ENCODE measurements around the gene OGFOD3.
"Not testable (repeated sequence)": the region's sequence is repeated elsewhere in the genome, so short reads cannot be mapped to it uniquely, and the experiment has no call there.

OGFOD3 gene

DNA sequence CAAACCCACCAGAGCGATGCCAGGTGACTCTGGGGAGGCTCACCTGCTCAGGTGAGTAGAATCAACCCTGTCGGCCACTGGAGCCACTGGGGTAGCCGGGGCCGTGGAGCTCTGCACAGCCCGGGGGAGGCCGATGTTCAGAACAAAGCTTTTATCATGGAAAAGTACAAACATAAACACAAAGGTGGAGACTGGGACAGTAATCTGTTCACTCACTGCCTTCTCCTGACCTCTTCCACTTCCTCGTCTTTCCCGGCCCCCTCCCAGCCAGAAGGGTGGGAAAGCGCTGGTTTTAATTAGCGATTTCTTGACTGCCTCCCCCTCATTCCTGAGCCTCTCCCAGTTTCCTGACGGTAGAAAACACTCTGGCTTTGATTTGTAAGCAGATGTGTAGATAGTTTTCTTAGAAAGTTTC is 69.1 kb downstream of the OGFOD3 start:
- DNase-seq = no peak

DNA sequence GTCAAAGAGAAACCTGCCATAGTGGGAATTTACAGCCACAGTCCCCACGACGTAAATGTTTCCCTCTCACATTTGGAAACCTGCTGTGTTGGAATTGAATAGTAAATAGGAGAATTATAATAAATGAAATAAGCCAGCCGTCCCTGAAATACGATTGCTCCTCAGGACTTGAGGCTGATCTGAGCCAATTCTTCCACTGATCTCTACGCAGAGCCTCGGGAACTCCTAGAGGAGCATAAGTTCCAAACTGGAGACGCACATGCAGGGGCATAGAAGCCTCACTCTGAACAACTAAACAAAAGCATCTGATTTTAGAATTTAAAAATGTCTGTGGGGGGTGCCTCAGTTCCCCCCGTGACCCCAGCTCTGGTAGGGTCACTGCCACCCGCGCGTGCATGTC is 69.5 kb downstream of the OGFOD3 start:
- no peak for DNase-seq

GRCh38 chr17:82348434-82348833 is 70.0 kb downstream of the OGFOD3 start:
- no peak for DNase-seq

DNA sequence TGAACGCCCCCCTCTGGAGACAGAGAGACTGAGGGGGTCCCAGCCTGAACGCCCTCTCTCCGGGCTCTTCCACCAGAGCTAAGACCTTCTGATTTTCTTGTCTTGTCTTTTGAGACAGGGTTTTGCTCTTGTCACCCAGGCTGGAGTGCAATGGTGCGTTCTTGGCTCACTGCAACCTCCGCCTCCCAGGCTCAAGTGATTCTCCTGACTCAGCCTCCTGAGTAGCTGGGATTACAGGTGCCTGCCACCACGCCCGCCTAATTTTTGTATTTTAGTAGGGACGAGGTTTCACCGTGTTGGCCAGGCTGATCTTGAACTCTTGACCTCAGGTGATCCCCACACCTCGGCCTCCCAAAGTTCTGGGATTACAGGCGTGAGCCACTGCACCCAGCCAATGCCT is 70.4 kb downstream of the OGFOD3 start:
- DNase-seq = not testable (repeated sequence)

DNA sequence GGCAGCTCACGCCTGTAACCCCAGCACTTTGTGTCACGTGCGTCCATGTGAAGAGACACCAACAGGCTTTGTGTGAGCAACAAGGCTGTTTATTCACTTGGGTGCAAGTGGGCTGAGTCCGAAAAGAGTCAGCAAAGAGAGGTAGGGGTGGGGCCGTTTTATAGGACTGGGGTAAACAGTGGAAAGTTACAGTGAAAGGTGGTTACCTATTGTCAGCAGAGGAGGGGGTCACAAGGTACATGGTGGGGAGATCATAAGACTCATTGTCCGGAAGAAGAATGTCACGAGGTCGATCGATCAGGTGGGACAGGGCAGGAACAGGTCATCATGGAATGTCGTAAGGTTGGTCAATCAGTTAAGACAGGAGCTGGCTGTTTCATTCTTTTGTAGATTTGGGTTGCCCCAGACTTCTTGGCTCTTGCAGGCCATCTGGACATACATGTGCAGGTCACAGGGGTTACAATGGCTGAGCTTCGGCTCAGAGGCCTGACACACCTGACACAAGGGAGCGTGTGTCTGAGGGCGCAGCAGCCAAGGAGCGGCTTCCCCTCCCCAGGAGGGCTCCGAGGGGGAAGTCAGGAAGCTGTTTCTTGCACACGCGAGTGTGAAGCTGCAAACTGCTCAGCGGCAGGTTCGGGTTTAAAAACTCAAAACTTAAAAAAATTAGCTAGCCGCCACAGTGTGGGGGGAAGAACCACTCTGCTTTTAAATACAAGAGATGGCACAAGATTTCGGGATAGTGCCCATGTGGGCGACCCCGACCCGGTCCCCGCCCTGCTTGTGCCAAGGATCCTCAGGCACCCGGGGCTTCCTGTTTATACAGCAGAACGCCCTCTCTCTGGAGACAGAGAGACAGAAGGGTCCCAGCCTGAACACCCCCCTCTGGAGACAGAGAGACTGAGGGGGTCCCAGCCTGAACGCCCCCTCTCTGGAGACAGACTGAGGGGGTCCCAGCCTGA is 71.8 kb downstream of the OGFOD3 start:
- no peak for DNase-seq

DNA sequence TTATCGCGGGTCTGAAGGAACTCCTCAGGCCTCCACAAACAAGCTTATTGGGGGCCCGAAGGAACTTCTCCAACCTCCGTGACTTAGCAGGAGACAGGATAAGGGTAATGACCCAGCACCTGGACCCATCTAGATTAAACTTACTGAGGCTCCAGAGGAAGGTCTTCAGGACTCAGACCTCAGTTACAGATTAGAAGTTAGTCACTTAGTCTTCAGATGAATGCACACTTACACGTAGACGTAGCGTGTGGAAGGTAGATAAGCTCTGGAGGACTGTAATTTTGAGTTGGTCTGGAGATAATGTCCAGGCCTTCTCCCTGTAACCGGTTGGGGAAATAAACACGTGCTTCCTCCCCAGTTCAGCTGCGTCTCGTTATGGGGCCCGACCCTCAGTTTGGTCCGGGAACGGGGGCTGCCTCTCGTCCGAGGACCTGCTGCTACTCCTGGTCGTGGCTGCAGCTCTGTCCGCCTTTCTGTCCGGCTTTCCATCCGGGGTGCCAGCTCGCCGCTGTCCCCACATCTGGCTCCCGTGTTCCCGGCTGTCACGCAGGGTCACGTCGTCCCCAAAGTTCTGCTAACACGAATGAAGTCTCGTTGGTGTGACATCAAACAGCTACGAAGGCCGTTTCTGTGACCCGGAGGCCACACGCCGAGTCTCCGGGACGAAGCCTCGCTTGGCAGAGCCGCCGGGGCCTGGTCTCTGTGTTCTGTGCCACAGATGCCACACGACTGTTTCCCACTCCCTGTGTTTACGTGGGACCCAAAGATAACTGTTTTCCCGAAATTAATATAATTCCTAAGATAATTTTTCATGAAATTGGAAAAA is 73.0 kb downstream of the OGFOD3 start:
- no peak for DNase-seq

DNA sequence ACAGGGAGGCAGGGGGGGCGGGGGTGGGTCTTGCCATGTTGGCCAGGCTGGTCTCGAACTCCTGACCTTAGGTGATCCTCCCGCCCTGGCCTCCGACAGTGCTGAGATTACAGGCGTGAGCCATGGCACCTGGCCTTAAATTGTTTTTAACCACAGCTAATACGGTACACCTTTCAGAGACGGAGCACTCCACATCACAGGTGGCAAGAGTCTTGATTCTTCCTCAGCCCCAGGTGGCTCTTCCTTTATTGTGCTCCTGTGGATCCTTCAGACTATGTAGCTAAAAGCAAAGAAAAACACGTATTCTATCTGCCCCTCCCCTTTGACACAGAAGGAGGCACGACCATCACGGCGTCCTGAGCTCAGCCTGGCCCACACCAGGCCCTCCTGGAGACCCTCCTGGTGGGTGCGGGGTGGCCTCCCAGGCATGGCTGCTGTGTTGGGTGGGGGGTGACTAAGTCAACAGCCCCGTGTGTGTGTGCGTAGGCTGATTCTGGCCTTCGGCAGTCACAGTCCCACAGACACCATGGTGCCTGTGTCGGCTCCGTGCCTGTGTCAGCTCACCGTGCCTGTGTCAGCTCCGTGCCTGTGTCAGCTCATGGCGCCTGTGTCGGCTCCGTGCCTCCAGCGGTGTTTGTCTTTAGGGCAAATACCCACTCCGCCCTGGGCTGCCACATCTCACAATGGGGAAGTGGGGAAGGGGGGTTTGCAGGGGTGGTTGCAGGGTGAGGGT is 74.0 kb downstream of the OGFOD3 start:
- DNase-seq = no peak

GRCh38 chr17:82343560-82343959 is 74.8 kb downstream of the OGFOD3 start:
- DNase-seq = no peak

DNA sequence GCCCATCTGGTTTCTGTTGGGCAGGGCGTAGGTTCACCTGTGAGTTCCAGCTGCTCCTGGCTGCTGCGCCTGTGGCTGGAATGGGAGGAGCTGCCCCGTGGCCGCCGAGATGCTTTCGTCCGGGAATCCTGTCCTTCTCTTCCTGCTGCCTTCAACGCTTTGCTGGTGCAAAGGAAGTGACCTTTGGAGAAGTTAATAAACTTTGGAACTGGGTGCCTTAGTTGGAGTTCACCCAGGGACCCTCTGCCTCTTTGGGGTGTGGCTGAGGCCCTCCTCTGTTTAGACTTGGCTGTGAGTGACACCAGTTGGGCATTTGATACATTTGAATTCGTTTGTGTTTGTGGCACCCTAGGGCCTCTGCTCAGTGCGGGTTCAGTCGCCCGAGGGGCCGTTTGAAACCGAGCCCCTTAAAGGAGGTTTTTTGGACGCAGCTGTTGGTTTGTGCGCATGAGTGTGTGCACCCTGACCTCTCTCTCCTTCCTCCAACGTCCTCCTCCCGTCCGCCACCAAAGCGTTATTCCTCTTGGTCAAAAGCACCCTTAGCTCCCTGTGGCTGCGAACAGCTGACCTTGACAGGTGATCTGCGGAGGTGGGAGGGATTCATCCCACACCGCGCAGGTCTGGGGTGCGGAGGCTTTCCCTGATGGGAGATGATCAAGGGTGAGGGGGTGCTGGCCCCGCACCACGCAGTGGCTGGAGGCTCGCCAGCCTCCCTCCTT is 75.9 kb downstream of the OGFOD3 start:
- DNase-seq = no peak

- DNase-seq = peak; percentile 81
Measured at GRCh38 chr17:82339634-82340580, 78.5 kb downstream of the OGFOD3 start.

Data from NCI-H226 (cell line).